ENCODE results near the gene LMAN1L.
A peak's percentile ranks its signal among the peaks of the same experiment; 100 is the strongest.

- TF ChIP-seq MAX (CRISPR knock-in tag; IDR thresholded peaks at IDR 0.05) (peak; percentile 64; the same call in 1 of the 2 replicates), MLX (CRISPR knock-in tag; IDR thresholded peaks at IDR 0.05) (no peak), CTCF (IDR thresholded peaks at IDR 0.05) (no peak), FOXJ3 (CRISPR knock-in tag; IDR thresholded peaks at IDR 0.05; ENCODE audit: borderline replicate concordance) (no peak), SMAD3 (CRISPR knock-in tag; IDR thresholded peaks at IDR 0.05; ENCODE audit: borderline replicate concordance) (no peak), CDX4 (CRISPR knock-in tag; IDR thresholded peaks at IDR 0.05; ENCODE audit: borderline replicate concordance) (no peak), USF1 (CRISPR knock-in tag; IDR thresholded peaks at IDR 0.05) (peak; percentile 78), HMGXB4 (CRISPR knock-in tag; IDR thresholded peaks at IDR 0.05) (no peak)
Measured at GRCh38 chr15:74826364-74826819, 13.8 kb downstream of the LMAN1L start, which contains the start of gene CPLX3.
